Stimulated activated CD8-positive, alpha-beta memory T cell treated with anti-CD3 and anti-CD28 coated beads, Interleukin-4, amount 100 ng/mL, for 4 hours (primary cell): Measurements from ENCODE around the gene TRANK1.

Experiments used
- DNase-seq, 2 donors: peaks; one replicate each; pipeline ENCODE4 v3.0.0-alpha.2; 2020; ENCODE audit warnings: low read depth in 2 of 2, low spot score in 1 of 2

TRANK1 gene

GRCh38 chr3:36804295-36805055 lies 140.4 kb downstream of the TRANK1 start:
- no peak for DNase-seq

- no peak for DNase-seq
These were observed 141.6 kb downstream of the TRANK1 start for GRCh38 chr3:36803091-36803791.

GRCh38 chr3:36800533-36801116 lies 144.2 kb downstream of the TRANK1 start:
- no peak for DNase-seq

GRCh38 chr3:36796881-36797280 lies 148.0 kb downstream of the TRANK1 start:
- no peak for DNase-seq

GRCh38 chr3:36796161-36796560 lies 148.7 kb downstream of the TRANK1 start:
- DNase-seq: no peak

GRCh38 chr3:36795622-36796021 lies 149.2 kb downstream of the TRANK1 start:
- no peak for DNase-seq

- DNase-seq: no peak
These were observed 152.5 kb downstream of the TRANK1 start for GRCh38 chr3:36792342-36792741.

GRCh38 chr3:36790765-36791164 lies 154.1 kb downstream of the TRANK1 start:
- no peak for DNase-seq

GRCh38 chr3:36786921-36787890 lies 157.6 kb downstream of the TRANK1 start:
- DNase-seq: no peak

GRCh38 chr3:36784138-36784635 lies 160.7 kb downstream of the TRANK1 start:
- no peak for DNase-seq

GRCh38 chr3:36777424-36778218 lies 167.2 kb downstream of the TRANK1 start:
- DNase-seq: no peak
